Measurements from ENCODE around the gene ERP29. TPM values are rescaled to one million over a fixed set of nuclear protein-coding genes. Genes with fewer than 3 reads are reported as not detected.

Gene ERP29
- total RNA-seq = 10 to 100 TPM; 12.9 to 36.5 (median 29.7) TPM

DNA sequence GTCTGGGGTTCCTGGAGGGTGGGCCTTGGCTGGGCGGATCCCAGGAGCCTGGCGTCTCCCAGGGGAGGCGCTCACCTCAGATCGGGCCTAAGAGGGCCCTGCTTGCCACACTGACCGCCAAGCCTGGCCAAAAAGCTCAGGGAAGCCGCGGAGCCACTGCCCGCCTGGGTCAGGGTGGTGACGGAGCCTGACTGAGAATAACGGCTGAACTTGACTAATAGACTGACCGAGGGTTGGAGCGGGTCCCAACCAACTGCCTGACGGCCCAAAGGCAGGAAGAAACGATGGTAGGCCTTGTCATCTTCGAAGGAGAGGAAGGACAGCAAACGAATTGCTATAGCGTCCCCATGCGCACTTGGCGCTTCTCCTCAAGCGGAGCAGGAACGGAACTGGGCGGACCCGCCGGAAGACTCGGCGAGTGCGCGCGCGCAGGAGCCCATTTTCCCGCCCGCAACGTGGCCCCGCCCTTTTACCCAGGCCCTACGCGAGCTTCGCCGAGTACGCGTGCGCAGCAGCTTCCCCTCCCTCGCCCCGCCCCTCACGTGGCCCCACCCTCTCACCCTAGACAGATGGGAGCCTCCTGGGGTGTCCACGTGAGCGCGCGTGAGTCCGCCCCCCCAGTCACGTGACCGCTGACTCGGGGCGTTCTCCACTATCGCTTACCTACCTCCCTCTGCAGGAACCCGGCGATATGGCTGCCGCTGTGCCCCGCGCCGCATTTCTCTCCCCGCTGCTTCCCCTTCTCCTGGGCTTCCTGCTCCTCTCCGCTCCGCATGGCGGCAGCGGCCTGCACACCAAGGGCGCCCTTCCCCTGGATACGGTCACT lies at the start of gene ERP29, which contains the start of gene TMEM116:
Gene ERP29, plus strand, starts transcription at position 652 of the 826 bp plus-strand sequence. Its CDS starts 40 bp downstream, at position 692.
Gene TMEM116, minus strand, starts transcription at position 391 of the 826 bp plus-strand sequence. CDS start 7,895 bp downstream, outside the sequence.
- peak within 1 kb of the TSS; percentile 68 to 100 (median 82) for H3K4me3 ChIP-seq
- no peaks in the 10 kb centered on the region for H3K27me3 ChIP-seq
- peak within 1 kb of the TSS; percentile 80 to 98 (median 92) for H3K27ac ChIP-seq
- H3K36me3 ChIP-seq = peaks cover 0 to 25% (median 0%) of the 10 kb centered on the region in 3 donors
- H3K4me1 ChIP-seq = peaks cover 0 to 51% (median 22%) of the 10 kb centered on the region in 4 donors
- peak; percentile 100 for DNase-seq (ENCODE audit: low spot score in 2 of 2)
- WGBS, 2 donors = 0 to 1% methylated on average over 35 to 49 of the region's 67 CpGs
- no peaks in the 10 kb centered on the region for H3K9me3 ChIP-seq
- TF ChIP-seq POLR2A (IDR thresholded peaks at IDR 0.05) = peak; percentile 90 to 94
- TF ChIP-seq, protein P1, sequence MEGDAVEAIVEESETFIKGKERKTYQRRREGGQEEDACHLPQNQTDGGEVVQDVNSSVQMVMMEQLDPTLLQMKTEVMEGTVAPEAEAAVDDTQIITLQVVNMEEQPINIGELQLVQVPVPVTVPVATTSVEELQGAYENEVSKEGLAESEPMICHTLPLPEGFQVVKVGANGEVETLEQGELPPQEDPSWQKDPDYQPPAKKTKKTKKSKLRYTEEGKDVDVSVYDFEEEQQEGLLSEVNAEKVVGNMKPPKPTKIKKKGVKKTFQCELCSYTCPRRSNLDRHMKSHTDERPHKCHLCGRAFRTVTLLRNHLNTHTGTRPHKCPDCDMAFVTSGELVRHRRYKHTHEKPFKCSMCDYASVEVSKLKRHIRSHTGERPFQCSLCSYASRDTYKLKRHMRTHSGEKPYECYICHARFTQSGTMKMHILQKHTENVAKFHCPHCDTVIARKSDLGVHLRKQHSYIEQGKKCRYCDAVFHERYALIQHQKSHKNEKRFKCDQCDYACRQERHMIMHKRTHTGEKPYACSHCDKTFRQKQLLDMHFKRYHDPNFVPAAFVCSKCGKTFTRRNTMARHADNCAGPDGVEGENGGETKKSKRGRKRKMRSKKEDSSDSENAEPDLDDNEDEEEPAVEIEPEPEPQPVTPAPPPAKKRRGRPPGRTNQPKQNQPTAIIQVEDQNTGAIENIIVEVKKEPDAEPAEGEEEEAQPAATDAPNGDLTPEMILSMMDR (IDR thresholded peaks at IDR 0.05) = peak; percentile 53 to 86 (median 76)
- TF ChIP-seq EP300 (IDR thresholded peaks at IDR 0.05) = peak; percentile 96 to 99

DNA sequence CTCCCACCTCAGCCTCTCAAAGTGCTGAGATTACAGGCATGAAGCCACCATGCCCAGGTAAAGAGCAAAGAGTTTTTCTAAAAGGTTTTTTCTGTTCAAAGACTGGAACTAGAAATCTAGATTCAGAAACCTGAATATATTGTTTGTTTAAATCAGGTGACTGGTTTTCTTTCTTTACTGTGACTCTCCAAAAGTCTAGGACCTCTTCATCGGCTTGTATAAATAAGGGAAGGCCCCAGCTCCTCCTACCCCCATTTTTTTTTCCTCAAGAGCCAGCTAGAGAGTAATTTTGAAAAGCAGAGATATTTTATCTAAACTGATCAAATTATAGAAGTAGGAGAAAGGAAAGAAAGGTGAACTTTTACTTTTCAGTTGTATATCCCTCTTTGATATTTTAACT lies 48.3 kb upstream of the ERP29 start:
- no peak for DNase-seq (ENCODE audit: low spot score in 2 of 2)
- no peak overlapping the region for H3K4me3 ChIP-seq
- H3K36me3 ChIP-seq = peaks cover 0 to 15% (median 3%) of the 10 kb centered on the region in 3 donors
- no peaks in the 10 kb centered on the region for H3K27me3 ChIP-seq
- H3K9me3 ChIP-seq = peaks cover 0 to 19% (median 0%) of the 10 kb centered on the region in 4 donors
- TF ChIP-seq EP300 (IDR thresholded peaks at IDR 0.05) (no peak), POLR2A (IDR thresholded peaks at IDR 0.05) (no peak)
- TF ChIP-seq, protein P1 (IDR thresholded peaks at IDR 0.05) = no peak
- 65 to 88% methylated on average over 1 of the region's 1 CpG for WGBS, 2 donors
- no peaks in the 10 kb centered on the region for H3K4me1 ChIP-seq
- no peak overlapping the region for H3K27ac ChIP-seq

DNA sequence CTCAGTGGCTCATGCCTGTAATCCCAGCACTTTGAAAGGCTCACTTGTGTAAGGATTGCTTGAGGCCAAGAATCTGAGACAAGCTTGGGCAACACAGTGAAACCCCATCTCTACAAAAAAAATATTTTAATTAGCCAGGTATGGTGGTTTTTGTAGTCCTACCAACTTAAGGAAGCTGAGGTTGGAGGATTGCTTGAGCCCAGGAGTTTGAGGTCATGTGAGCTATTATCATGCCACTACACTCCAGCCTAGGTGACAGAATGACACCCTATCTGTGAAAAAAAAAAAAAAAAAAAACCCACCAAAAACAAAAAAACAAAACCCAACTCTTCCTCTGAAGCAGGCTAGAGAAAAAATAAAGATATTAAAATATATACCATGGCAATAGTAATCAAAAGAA lies 41.4 kb upstream of the ERP29 start:
- no peak overlapping the region for H3K27ac ChIP-seq
- no peaks in the 10 kb centered on the region for H3K27me3 ChIP-seq
- DNase-seq (ENCODE audit: low spot score in 2 of 2) = no peak
- H3K9me3 ChIP-seq = peaks cover 0 to 21% (median 4%) of the 10 kb centered on the region in 4 donors
- H3K36me3 ChIP-seq = peaks cover 0 to 36% (median 0%) of the 10 kb centered on the region in 3 donors
- TF ChIP-seq, protein P1 (IDR thresholded peaks at IDR 0.05) = no peak
- TF ChIP-seq EP300 (IDR thresholded peaks at IDR 0.05) = no peak
- TF ChIP-seq POLR2A (IDR thresholded peaks at IDR 0.05) = no peak
- no peak overlapping the region for H3K4me3 ChIP-seq
- no peaks in the 10 kb centered on the region for H3K4me1 ChIP-seq

DNA sequence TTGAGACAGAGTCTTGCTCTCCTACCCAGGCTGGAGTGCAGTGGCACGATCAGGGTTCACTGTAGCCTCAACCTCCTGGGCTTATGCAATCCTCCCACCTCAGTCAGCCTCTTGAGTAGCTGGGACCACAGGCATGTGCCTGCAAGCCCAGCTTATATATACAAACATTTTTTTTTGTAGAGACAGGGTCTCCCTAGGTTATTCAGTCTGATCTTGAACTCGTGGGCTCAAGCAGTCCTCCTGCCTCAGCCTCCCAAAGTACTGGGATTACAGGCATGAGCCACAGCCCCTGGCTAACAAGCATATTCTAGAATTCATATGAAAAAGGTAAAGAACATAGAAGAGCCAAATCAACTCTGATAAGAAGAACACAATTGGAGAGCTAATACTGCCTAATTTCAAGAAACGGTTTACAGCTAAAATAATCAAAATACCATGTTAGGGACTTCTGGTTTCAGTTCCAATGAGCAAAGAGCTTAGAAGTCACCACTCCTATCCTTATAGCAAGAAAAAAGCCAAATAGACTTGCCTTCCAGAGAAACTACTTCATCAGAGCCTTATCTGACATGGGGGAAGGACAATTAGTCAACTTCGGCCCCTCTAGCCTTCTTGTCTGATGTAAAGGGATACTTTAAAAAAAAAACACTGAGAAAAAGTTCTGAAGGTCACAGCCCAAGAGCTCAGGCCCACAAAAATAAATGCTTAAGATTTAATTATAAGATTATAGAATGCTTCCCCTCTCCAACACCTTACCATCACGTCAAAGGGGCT lies 37.9 kb upstream of the ERP29 start:
- Histone ChIP-seq H3K36me3 (peaks cover 0 to 36% (median 0%) of the 10 kb centered on the region in 3 donors), H3K27me3 (no peaks in the 10 kb centered on the region), H3K27ac (no peak overlapping the region), H3K4me3 (no peak overlapping the region), H3K4me1 (no peaks in the 10 kb centered on the region), H3K9me3 (peaks cover 0 to 14% (median 4%) of the 10 kb centered on the region in 4 donors)
- DNase-seq (ENCODE audit: low spot score in 2 of 2) = no peak
- 88 to 93% methylated on average over 5 of the region's 5 CpGs for WGBS, 2 donors
- TF ChIP-seq EP300 (IDR thresholded peaks at IDR 0.05) (no peak), POLR2A (IDR thresholded peaks at IDR 0.05) (no peak)
- TF ChIP-seq, protein P1 (IDR thresholded peaks at IDR 0.05) = no peak

Measured in tibial nerve (tissue), 4 donors.